DND-41 (cell line): ENCODE data around the gene MYCBP2.

Experiments
- CTCF ChIP-seq: IDR thresholded peaks from 2 replicates; pipeline ENCODE4 v1.5.1; 2012; ENCODE audit warnings: borderline replicate concordance, low read length, moderate library complexity, mild to moderate bottlenecking; ENCODE audit not compliant: poor library complexity, severe bottlenecking; ENCODE audit errors: extremely low read depth
- EZH2 ChIP-seq: IDR thresholded peaks from 3 replicates; pipeline ENCODE4 v1.6.1; 2012; ENCODE audit warnings: borderline replicate concordance, low read depth, mild to moderate bottlenecking, moderate library complexity, low read length, inconsistent platforms; ENCODE audit not compliant: severe bottlenecking

GRCh38 chr13:77262198-77262597 is 64.7 kb downstream of the MYCBP2 start:
- no peak for TF ChIP-seq CTCF
- no peak for TF ChIP-seq EZH2
